Uterus (tissue), 4 donors: Measurements from ENCODE around the gene FLVCR2. TPM values are rescaled to one million over a fixed set of nuclear protein-coding genes. Genes with fewer than 3 reads are reported as not detected.

Experiments
- DNase-seq, 2 donors: peaks; one replicate each; pipeline ENCODE4 v3.0.0-alpha.2; 2019 to 2020
- H3K27ac ChIP-seq, 2 donors: fragments of 200-600 bp; sonication (generic); 1 replicate in 1 of 2; 2 replicates in 1 of 2; pipeline ENCODE4 v1.5.1; 2016 to 2018
- H3K27me3 ChIP-seq, 2 donors: fragments of 200-600 bp; sonication (generic); one replicate each; pipeline ENCODE4 v1.5.1; 2018 to 2019; ENCODE audit warnings: control low read depth in 1 of 2
- H3K36me3 ChIP-seq, 2 donors: fragments of 200-600 bp; sonication (generic); one replicate each; pipeline ENCODE4 v1.5.1; 2019; ENCODE audit warnings: control low read depth in 1 of 2
- H3K4me1 ChIP-seq, 2 donors: fragments of 200-600 bp; sonication (generic); one replicate each; pipeline ENCODE4 v1.5.1; 2018 to 2019; ENCODE audit warnings: control low read depth in 1 of 2
- H3K4me3 ChIP-seq, 2 donors: fragments of 200-600 bp; sonication (generic); 1 replicate in 1 of 2; 2 replicates in 1 of 2; pipeline ENCODE4 v1.5.1; 2018 to 2019; ENCODE audit warnings: mild to moderate bottlenecking in 1 of 2
- H3K9me3 ChIP-seq, 2 donors: fragments of 200-600 bp; sonication (generic); one replicate each; pipeline ENCODE4 v1.5.1; 2019; ENCODE audit warnings: control low read depth in 1 of 2
- POLR2A ChIP-seq, 2 donors: fragments of 450-650 bp; IDR thresholded peaks; one replicate each; pipeline ENCODE4 v1.6.1; 2016; ENCODE audit warnings: antibody characterized with exemption in 2 of 2, mild to moderate bottlenecking in 1 of 2, moderate library complexity in 1 of 2
- intact Hi-C: fragments of 100-400 bp; cut with DNase I; formaldehyde crosslinking; loops from one replicate; pipeline ENCODE4 v1.15.1; 2023; ENCODE audit warnings: low total_unique reads
- total RNA-seq, 4 donors: library from RNA; depleted of rRNA in 3 of 4; stranded (reverse); fragments of >200 nt in 3 of 4; gene quantifications; one replicate each; pipeline versions ENCODE4 v1.1.0 to v1.2.4, GENCODE V29; 2014 to 2023
- TF ChIP-seq, protein P1 (sequence below), 4 experiments: fragments of 200-600 bp in 2 of 4; fragments of 450-650 bp in 2 of 4; sonication (generic) in 2 of 4; IDR thresholded peaks; one replicate each; pipeline ENCODE4 v1.5.1; 2016 to 2019; ENCODE audit warnings: antibody characterized with exemption in 4 of 4, mild to moderate bottlenecking in 2 of 4, moderate library complexity in 1 of 4
- donor health status: DM: yes; HTN: yes; CAD: no.

Gene FLVCR2
- total RNA-seq, 4 donors from 2014 or later, result 2.3 to 15.0 (median 3.3) TPM

DNA sequence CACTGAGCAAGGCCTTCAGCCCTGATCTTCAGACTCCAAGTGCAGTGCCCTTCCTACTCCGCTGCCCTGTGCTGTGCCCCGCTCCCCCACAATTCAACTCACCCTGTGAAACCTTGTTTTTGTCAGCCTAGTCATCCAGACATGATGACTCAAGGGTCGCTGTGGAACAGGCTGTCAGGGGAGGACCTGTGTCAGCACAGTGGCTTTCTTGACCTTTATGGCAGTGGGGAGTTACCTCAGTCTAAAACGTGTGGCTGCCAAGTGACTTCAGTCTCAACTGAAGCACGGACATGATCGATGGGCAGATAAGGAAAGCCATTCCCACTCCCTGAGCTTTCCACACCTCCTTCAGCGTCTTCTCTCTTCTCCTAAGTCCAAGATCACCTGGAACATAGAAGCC is 16.3 kb upstream of the FLVCR2 start:
- intact Hi-C loops, result no loop called here
- no peak for DNase-seq
- Histone ChIP-seq H3K27ac (no peak overlapping the region), H3K36me3 (no peaks in the 10 kb centered on the region), H3K9me3 (no peaks in the 10 kb centered on the region), H3K4me3 (no peak overlapping the region), H3K4me1 (no peaks in the 10 kb centered on the region), H3K27me3 (no peaks in the 10 kb centered on the region)
- no peak for TF ChIP-seq POLR2A (IDR thresholded peaks at IDR 0.05)
- TF ChIP-seq, protein P1, sequence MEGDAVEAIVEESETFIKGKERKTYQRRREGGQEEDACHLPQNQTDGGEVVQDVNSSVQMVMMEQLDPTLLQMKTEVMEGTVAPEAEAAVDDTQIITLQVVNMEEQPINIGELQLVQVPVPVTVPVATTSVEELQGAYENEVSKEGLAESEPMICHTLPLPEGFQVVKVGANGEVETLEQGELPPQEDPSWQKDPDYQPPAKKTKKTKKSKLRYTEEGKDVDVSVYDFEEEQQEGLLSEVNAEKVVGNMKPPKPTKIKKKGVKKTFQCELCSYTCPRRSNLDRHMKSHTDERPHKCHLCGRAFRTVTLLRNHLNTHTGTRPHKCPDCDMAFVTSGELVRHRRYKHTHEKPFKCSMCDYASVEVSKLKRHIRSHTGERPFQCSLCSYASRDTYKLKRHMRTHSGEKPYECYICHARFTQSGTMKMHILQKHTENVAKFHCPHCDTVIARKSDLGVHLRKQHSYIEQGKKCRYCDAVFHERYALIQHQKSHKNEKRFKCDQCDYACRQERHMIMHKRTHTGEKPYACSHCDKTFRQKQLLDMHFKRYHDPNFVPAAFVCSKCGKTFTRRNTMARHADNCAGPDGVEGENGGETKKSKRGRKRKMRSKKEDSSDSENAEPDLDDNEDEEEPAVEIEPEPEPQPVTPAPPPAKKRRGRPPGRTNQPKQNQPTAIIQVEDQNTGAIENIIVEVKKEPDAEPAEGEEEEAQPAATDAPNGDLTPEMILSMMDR (IDR thresholded peaks at IDR 0.05), result no peak

- Histone ChIP-seq H3K27ac (no peak overlapping the region), H3K4me1 (no peaks in the 10 kb centered on the region), H3K27me3 (no peaks in the 10 kb centered on the region), H3K4me3 (no peak overlapping the region), H3K9me3 (no peaks in the 10 kb centered on the region), H3K36me3 (no peaks in the 10 kb centered on the region)
- DNase-seq, result no peak
- intact Hi-C loops, result no loop called here
- TF ChIP-seq, protein P1 (IDR thresholded peaks at IDR 0.05), result no peak
- no peak for TF ChIP-seq POLR2A (IDR thresholded peaks at IDR 0.05)
These were observed 15.9 kb upstream of the FLVCR2 start for GRCh38 chr14:75562489-75562888.

- Histone ChIP-seq H3K27me3 (no peaks in the 10 kb centered on the region), H3K36me3 (no peaks in the 10 kb centered on the region), H3K27ac (no peak overlapping the region), H3K4me3 (no peak overlapping the region), H3K4me1 (no peaks in the 10 kb centered on the region), H3K9me3 (no peaks in the 10 kb centered on the region)
- DNase-seq, result no peak
- intact Hi-C loops, result no loop called here
- TF ChIP-seq POLR2A (IDR thresholded peaks at IDR 0.05), result no peak
- TF ChIP-seq, protein P1 (IDR thresholded peaks at IDR 0.05), result no peak
These were observed 14.5 kb upstream of the FLVCR2 start for GRCh38 chr14:75563931-75564330.

DNA sequence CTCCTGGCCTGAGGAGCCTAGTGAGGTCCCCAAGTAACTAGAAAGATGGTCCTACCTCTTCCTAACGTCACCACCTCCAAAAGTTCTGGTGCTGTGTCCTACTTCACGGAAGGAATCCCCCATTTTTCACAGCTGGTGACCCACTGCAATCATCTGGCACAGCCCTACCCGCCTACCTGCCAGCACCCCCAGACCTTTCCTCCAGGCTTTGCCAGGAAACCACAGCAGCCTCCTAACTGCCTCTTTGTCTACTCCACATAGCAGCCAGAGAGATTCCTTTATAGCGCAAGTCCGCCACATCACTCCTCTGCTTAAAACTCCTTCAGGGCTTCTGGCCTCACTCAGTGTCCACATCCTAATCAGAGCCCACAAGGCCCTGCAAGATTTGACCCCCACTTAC is 13.4 kb upstream of the FLVCR2 start:
- no peaks in the 10 kb centered on the region for H3K27me3 ChIP-seq
- no peaks in the 10 kb centered on the region for H3K4me1 ChIP-seq
- no peak overlapping the region for H3K27ac ChIP-seq
- no peak for TF ChIP-seq POLR2A (IDR thresholded peaks at IDR 0.05)
- TF ChIP-seq, protein P1 (IDR thresholded peaks at IDR 0.05), result no peak
- H3K36me3 ChIP-seq, result no peaks in the 10 kb centered on the region
- no peaks in the 10 kb centered on the region for H3K9me3 ChIP-seq
- intact Hi-C loops, result no loop called here
- DNase-seq, result no peak
- H3K4me3 ChIP-seq, result no peak overlapping the region

GRCh38 chr14:75566321-75566720 is 12.1 kb upstream of the FLVCR2 start:
- intact Hi-C loops, result no loop called here
- DNase-seq, result no peak
- Histone ChIP-seq H3K4me1 (no peaks in the 10 kb centered on the region), H3K4me3 (no peak overlapping the region), H3K9me3 (no peaks in the 10 kb centered on the region), H3K27ac (no peak overlapping the region), H3K36me3 (no peaks in the 10 kb centered on the region), H3K27me3 (no peaks in the 10 kb centered on the region)
- TF ChIP-seq POLR2A (IDR thresholded peaks at IDR 0.05), result no peak
- TF ChIP-seq, protein P1 (IDR thresholded peaks at IDR 0.05), result no peak
